Activated CD4-positive, alpha-beta T cell treated with anti-CD3 and anti-CD28 coated beads for 36 hours (primary cell): Measurements from ENCODE around the gene CCDC77. TPM values are rescaled to one million over a fixed set of nuclear protein-coding genes. Genes with fewer than 3 reads are reported as not detected.
"Not testable (repeated sequence)": the region's sequence is repeated elsewhere in the genome, so short reads cannot be mapped to it uniquely, and the experiment has no call there.

Experiments
- ATAC-seq: fragments of 200-7000 bp; cut with Tn5 transposase; one replicate; pipeline ENCODE4 v1.10.0; 2021; ENCODE audit warnings: mild to moderate bottlenecking, moderate library complexity
- CTCF ChIA-PET: fragments of 350-600 bp; sonication (Branson Sonifier 250); formaldehyde crosslinking; loops from one replicate; lab custom pipeline; 2021; ENCODE audit warnings: antibody characterized with exemption; lab: Charles Lee
- POLR2A ChIA-PET: fragments of 350-600 bp; sonication (Branson Sonifier 250); formaldehyde crosslinking; loops from one replicate; lab custom pipeline; 2021; ENCODE audit warnings: antibody characterized with exemption, inconsistent platforms; lab: Charles Lee
- DNase-seq: peaks from one replicate; pipeline ENCODE4 v3.0.0-alpha.2; 2020
- H3K27ac Mint-ChIP-seq: one replicate; pipeline ENCODE4 v1.8.0; 2021; ENCODE audit warnings: mixed read lengths
- H3K27me3 Mint-ChIP-seq: one replicate; pipeline ENCODE4 v1.8.0; 2021; ENCODE audit warnings: mixed read lengths
- H3K36me3 Mint-ChIP-seq: one replicate; pipeline ENCODE4 v1.8.0; 2021; ENCODE audit warnings: low read depth, mixed read lengths
- H3K4me1 Mint-ChIP-seq: one replicate; pipeline ENCODE4 v1.8.0; 2021; ENCODE audit warnings: mixed read lengths
- H3K4me3 Mint-ChIP-seq: one replicate; pipeline ENCODE4 v1.8.0; 2021; ENCODE audit warnings: mild to moderate bottlenecking, moderate library complexity, mixed read lengths
- H3K9me3 Mint-ChIP-seq: one replicate; pipeline ENCODE4 v1.8.0; 2021; ENCODE audit warnings: low read depth, mixed read lengths
- intact Hi-C, 2 experiments: fragments of 100-400 bp; cut with DNase I in 1 of 2; cut with micrococcal nuclease in 1 of 2; formaldehyde crosslinking; loops; one replicate each; pipeline versions ENCODE4 v1.14.2 to v1.15.1; 2022 to 2024; cut with DNase I, micrococcal nuclease
- total RNA-seq, 2 experiments: library from RNA; stranded (reverse); gene quantifications; one replicate each; pipeline ENCODE4 v1.2.3, GENCODE V29; 2021

Gene CCDC77
- total RNA-seq, 2 experiments from 2014 or later: 17.3 to 18.7 TPM

GRCh38 chr12:389142-390096 is 12.0 kb upstream of the CCDC77 start, which contains the start of gene KDM5A:
Gene KDM5A, minus strand, starts transcription at chr12:389320. Its CDS starts 229 bp downstream, at chr12:389091.
- Mint-ChIP-seq H3K27me3 (no peaks in the 10 kb centered on the region), H3K4me1 (peaks cover 26% of the 10 kb centered on the region), H3K4me3 (peak within 1 kb of the TSS; percentile 89), H3K9me3 (no peaks in the 10 kb centered on the region), H3K36me3 (peaks cover 23% of the 10 kb centered on the region), H3K27ac (peak within 1 kb of the TSS; percentile 96)
- ChIA-PET POLR2A (interaction anchor here (0.7 to 3.5 kb wide), 2 partner anchors 11 to 73 kb away, joined by 3 to 23 read pairs; partner anchors contain the start of gene CCDC77), CTCF (interaction anchor here (0.7 to 3.3 kb wide), 5 partner anchors 12 to 1398 kb away, joined by 3 to 28 read pairs (median 3); partner anchors contain the start of gene CCDC77)
- peak; percentile 94 for DNase-seq
- ATAC-seq: peak; percentile 94
- intact Hi-C loops: loop anchor here (1.0 to 5.0 kb wide), 7 partner anchors 12 to 1205 kb away; partner anchors contain the start of genes CCDC77 (in 2 of the 2), FBXL14 (in 2 of the 2), ERC1 (in 1 of the 2) and RAD52 (in 1 of the 2)

GRCh38 chr12:400828-401227 is 616 bp upstream of the CCDC77 start:
- no peak overlapping the region for H3K27ac Mint-ChIP-seq
- ChIA-PET POLR2A (interaction anchor here (0.6 to 3.5 kb wide), 3 partner anchors 11 to 171 kb away, joined by 3 to 23 read pairs (median 5); partner anchors contain the start of gene KDM5A), CTCF (interaction anchor here (0.6 to 4.1 kb wide), 9 partner anchors 11 to 51 kb away, joined by 3 to 28 read pairs (median 4); partner anchors contain the start of gene KDM5A)
- ATAC-seq: no peak
- no peak for DNase-seq
- intact Hi-C loops: loop anchor here (1.0 to 2.0 kb wide), 5 partner anchors 12 to 590 kb away; partner anchors contain the start of genes KDM5A (in 2 of the 2), RAD52 (in 2 of the 2), ERC1 (in 1 of the 2) and WNK1 (in 1 of the 2)
- no peaks in the 10 kb centered on the region for H3K9me3 Mint-ChIP-seq
- H3K4me3 Mint-ChIP-seq: no peak overlapping the region
- H3K27me3 Mint-ChIP-seq: no peaks in the 10 kb centered on the region
- H3K36me3 Mint-ChIP-seq: peaks cover 3% of the 10 kb centered on the region
- H3K4me1 Mint-ChIP-seq: peaks cover 5% of the 10 kb centered on the region

DNA sequence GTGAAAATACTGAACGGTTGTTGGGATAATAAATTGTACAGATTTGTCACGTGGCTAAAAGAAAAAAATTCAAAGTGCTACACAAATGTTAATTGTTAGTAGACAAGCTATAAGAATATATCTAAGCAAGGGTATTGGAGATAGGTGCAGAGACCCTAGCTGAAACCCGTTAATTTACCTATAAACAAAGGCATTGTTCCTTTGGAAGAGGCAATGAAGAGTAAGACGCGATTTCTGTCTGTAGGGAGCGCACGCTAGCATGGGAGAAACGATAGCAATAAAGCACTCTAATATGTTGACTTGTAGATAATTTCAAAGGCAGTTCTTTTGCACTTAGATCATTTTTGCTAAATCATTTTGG is 565 bp downstream of the CCDC77 start:
- Mint-ChIP-seq H3K4me1 (peaks cover 5% of the 10 kb centered on the region), H3K4me3 (no peak overlapping the region), H3K27ac (no peak overlapping the region), H3K9me3 (no peaks in the 10 kb centered on the region), H3K36me3 (peaks cover 8% of the 10 kb centered on the region), H3K27me3 (no peaks in the 10 kb centered on the region)
- peak; percentile 41 for DNase-seq
- ChIA-PET POLR2A (interaction anchor here (3.5 kb wide), 1 partner anchor 12 kb away, joined by 23 read pairs; the partner anchor contains the start of gene KDM5A), CTCF (interaction anchor here (0.5 to 4.1 kb wide), 8 partner anchors 10 to 50 kb away, joined by 3 to 28 read pairs (median 4); partner anchors contain the start of gene KDM5A)
- ATAC-seq: no peak
- intact Hi-C loops: no loop called here

DNA sequence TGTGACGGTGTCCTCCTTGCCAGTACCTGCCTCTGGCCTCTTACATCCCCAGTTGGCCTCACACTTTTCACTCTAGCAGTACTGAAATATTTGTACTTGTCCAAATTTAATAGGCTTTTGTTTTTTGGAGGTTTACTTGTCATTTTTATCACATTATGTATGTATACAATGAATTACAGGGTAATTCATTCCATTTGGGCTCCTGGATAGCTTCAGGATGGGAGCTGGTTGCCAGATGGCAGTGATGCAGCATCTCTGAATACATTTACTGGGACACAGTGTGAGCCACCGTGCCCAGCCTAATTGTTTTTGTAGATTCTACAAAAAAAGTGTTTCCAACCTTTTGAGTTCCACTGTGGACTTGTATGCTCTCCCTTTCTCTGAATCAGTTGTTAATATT is 13.4 kb downstream of the CCDC77 start:
- Mint-ChIP-seq H3K27ac (no peak overlapping the region), H3K9me3 (no peaks in the 10 kb centered on the region), H3K4me1 (no peaks in the 10 kb centered on the region), H3K36me3 (peaks cover 50% of the 10 kb centered on the region), H3K27me3 (no peaks in the 10 kb centered on the region), H3K4me3 (no peak overlapping the region)
- ChIA-PET CTCF (interaction anchor here (1.8 kb wide), 1 partner anchor 14 kb away, joined by 5 read pairs; the partner anchor contains the start of gene CCDC77), POLR2A (no interaction called here)
- intact Hi-C loops: no loop called here
- DNase-seq (no peak), ATAC-seq (no peak)

DNA sequence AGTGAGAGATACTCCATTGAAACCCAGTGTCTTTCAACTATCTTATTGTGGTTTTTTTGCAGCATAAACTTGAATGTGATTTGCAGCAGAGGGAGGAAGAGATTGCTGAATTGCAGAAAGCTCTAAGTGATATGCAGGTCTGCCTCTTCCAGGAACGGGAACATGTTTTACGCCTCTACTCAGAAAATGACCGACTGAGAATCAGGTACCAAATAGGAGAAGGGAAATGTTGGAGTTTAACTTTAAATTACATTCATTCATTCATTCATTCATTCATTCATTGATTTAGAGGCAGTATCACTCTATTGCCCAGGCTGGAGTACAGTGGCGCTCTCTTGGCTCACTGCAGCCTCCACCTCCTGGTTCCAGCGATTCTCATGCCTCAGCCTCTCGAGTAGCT is 17.0 kb downstream of the CCDC77 start:
- Mint-ChIP-seq H3K27ac (no peak overlapping the region), H3K9me3 (no peaks in the 10 kb centered on the region), H3K4me3 (no peak overlapping the region), H3K4me1 (no peaks in the 10 kb centered on the region), H3K27me3 (no peaks in the 10 kb centered on the region), H3K36me3 (peaks cover 38% of the 10 kb centered on the region)
- CTCF ChIA-PET: interaction anchor here (1.2 kb wide), 1 partner anchor 17 kb away, joined by 4 read pairs; the partner anchor contains the start of gene CCDC77
- POLR2A ChIA-PET: no interaction called here
- no peak for DNase-seq
- no peak for ATAC-seq
- intact Hi-C loops: no loop called here

DNA sequence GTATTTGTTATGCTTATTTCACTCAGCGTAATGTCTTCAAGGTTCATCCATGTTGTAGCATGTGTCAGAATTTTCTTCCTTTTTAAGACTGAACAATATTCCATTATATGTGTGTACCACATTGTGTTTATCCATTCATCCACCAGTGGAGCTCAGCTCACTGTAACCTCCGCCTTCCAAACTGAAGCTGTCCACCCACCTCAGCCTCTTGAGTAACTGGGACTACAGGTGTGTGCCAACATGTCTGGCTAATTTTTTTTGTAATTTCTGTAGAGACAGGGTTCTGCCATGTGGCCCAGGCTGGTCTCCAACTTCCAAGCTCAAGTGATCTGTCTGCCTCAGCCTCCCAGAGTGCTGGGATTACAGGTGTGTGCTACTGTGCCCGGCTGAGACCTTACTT is 21.1 kb downstream of the CCDC77 start:
- no peak overlapping the region for H3K4me3 Mint-ChIP-seq
- intact Hi-C loops: no loop called here
- H3K27ac Mint-ChIP-seq: no peak overlapping the region
- ChIA-PET POLR2A (no interaction called here), CTCF (no interaction called here)
- no peaks in the 10 kb centered on the region for H3K9me3 Mint-ChIP-seq
- DNase-seq (no peak), ATAC-seq (no peak)
- no peaks in the 10 kb centered on the region for H3K4me1 Mint-ChIP-seq
- peaks cover 26% of the 10 kb centered on the region for H3K36me3 Mint-ChIP-seq
- no peaks in the 10 kb centered on the region for H3K27me3 Mint-ChIP-seq

DNA sequence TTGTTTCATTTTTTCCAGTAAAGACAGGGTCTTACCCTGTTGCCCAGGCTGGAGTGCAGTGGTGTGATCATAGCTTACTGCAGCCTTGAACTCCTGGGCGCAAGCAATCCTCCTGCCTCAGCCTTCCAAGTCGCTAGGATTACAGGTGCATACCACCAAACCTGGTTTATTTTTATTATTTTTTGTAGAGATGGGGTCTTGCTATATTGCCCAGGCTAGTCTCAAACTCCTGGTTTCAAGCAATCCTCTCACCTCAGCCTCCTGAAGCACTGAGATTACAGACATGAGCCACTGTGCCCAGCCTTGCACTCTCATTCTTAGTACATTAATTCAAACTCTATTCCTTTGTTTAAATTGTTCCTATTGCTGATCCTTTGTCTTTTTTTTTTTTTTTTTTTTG is 34.3 kb downstream of the CCDC77 start:
- H3K4me3 Mint-ChIP-seq, intact Hi-C loops, H3K27ac Mint-ChIP-seq, CTCF ChIA-PET, POLR2A ChIA-PET, H3K4me1 Mint-ChIP-seq, ATAC-seq, H3K9me3 Mint-ChIP-seq, H3K27me3 Mint-ChIP-seq, DNase-seq: not testable (repeated sequence)
- H3K36me3 Mint-ChIP-seq: peaks cover 42% of the 10 kb centered on the region

GRCh38 chr12:442235-442884 is 40.9 kb downstream of the CCDC77 start:
- Mint-ChIP-seq H3K36me3 (peaks cover 13% of the 10 kb centered on the region), H3K4me1 (no peaks in the 10 kb centered on the region), H3K9me3 (no peaks in the 10 kb centered on the region), H3K27me3 (no peaks in the 10 kb centered on the region), H3K27ac (no peak overlapping the region), H3K4me3 (no peak overlapping the region)
- intact Hi-C loops: loop anchor here in 1 of 2 experiments (1.0 kb wide), 1 partner anchor 105 kb away; no protein-coding TSS in a partner anchor
- ChIA-PET POLR2A (no interaction called here), CTCF (interaction anchor here (0.6 to 3.6 kb wide), 29 partner anchors 9 to 1211 kb away, joined by 3 to 36 read pairs (median 3); partner anchors contain the start of genes B4GALNT3 and CCDC77)
- ATAC-seq (no peak), DNase-seq (peak; percentile 55)

GRCh38 chr12:447141-447540 is 45.7 kb downstream of the CCDC77 start:
- ATAC-seq (no peak), DNase-seq (no peak)
- no peaks in the 10 kb centered on the region for H3K27me3 Mint-ChIP-seq
- no peaks in the 10 kb centered on the region for H3K9me3 Mint-ChIP-seq
- peaks cover 2% of the 10 kb centered on the region for H3K36me3 Mint-ChIP-seq
- CTCF ChIA-PET: interaction anchor here (0.6 to 1.0 kb wide), 3 partner anchors 97 to 279 kb away, joined by 3 read pairs; no protein-coding TSS in a partner anchor
- intact Hi-C loops: no loop called here
- POLR2A ChIA-PET: no interaction called here
- H3K27ac Mint-ChIP-seq: no peak overlapping the region
- H3K4me3 Mint-ChIP-seq: no peak overlapping the region
- no peaks in the 10 kb centered on the region for H3K4me1 Mint-ChIP-seq

DNA sequence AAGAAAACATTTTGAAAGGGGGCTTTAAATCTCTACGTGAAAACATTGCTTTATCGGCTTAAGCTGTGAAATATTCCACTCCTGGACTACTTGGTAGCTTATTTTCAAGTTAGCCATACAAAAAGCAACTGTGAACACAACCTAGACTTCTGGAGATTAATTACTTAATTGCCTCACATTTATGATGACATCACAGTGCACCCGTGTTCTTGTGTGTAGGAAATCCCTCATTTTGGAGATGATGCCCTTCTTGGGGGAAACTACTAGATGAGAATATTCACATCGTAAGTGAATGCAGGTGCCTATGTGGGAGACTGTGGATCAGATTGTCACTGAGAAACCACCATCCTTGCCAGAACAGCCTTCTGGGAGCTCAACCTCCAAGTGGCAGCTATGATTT is 47.8 kb downstream of the CCDC77 start:
- no peak for ATAC-seq
- H3K36me3 Mint-ChIP-seq: no peaks in the 10 kb centered on the region
- no peak overlapping the region for H3K4me3 Mint-ChIP-seq
- intact Hi-C loops: no loop called here
- ChIA-PET POLR2A (no interaction called here), CTCF (interaction anchor here (0.5 to 10.2 kb wide), 12 partner anchors 10 to 646 kb away, joined by 3 to 130 read pairs (median 4); partner anchors contain the start of genes CCDC77 and RAD52)
- no peaks in the 10 kb centered on the region for H3K9me3 Mint-ChIP-seq
- H3K27me3 Mint-ChIP-seq: no peaks in the 10 kb centered on the region
- peaks cover 3% of the 10 kb centered on the region for H3K4me1 Mint-ChIP-seq
- no peak for DNase-seq
- no peak overlapping the region for H3K27ac Mint-ChIP-seq
